K562 (cell line): ENCODE data around the gene RRAGD. TPM values are rescaled to one million over a fixed set of nuclear protein-coding genes. Genes with fewer than 3 reads are reported as not detected.

Source experiments
- ATAC-seq: fragments of 200-7000 bp; cut with Tn5 transposase; 3 replicates; pipeline ENCODE4 v1.9.1; 2020; ENCODE audit warnings: moderate library complexity
- BruUV-seq: library from RNA; stranded (reverse); fragments of 400-500 nt; replicated peaks from 2 replicates; lab custom pipeline; 2021; lab: Mats Ljungman, UMichigan
- CTCF ChIA-PET: fragments of 300-600 bp; formaldehyde crosslinking; extraction: SDS; loops from one replicate; lab custom pipeline; 2021; ENCODE audit warnings: low intra/inter-chr PET ratio; lab: Yijun Ruan, JAX
- POLR2A ChIA-PET: fragments of 300-600, 350-650 bp; sonication (Branson Sonifier 250); formaldehyde crosslinking; extraction: SDS; loops from one replicate; lab custom pipeline; 2021; ENCODE audit warnings: antibody characterized with exemption, inconsistent platforms; lab: Yijun Ruan, JAX
- DNase-seq, 4 experiments: peaks; one replicate each; pipeline versions ENCODE4 v3.0.0 to v3.0.0-alpha.2; 2011 to 2018; ENCODE audit warnings: low spot score in 3 of 4, mixed read lengths in 3 of 4; ENCODE audit errors: extremely low read depth in 1 of 4
- FAIRE-seq: peaks from 2 replicates; lab custom pipeline; 2011; peaks lifted over from hg19 to GRCh38; lab: Jason Lieb, UNC
- H2AFZ ChIP-seq: 2 replicates; pipeline ENCODE4 v1.6.0; 2011; ENCODE audit warnings: low read depth, low read length, control low read depth, inconsistent platforms
- H3K27ac ChIP-seq: fragments of 200-600 bp; 3 replicates; pipeline ENCODE4 v1.8.0; 2011; ENCODE audit warnings: low read depth, mild to moderate bottlenecking, control low read depth, inconsistent platforms, low read length, moderate library complexity, mixed read lengths; ENCODE audit errors: extremely low read depth
- H3K27me3 ChIP-seq, 2 experiments: fragments of 300-600 bp in 1 of 2; 2 replicates in 1 of 2; 3 replicates in 1 of 2; pipeline versions ENCODE4 v1.6.0 to v1.8.0; 2011; ENCODE audit warnings: inconsistent platforms in 2 of 2, low read length in 2 of 2, mild to moderate bottlenecking in 1 of 2, mixed read lengths in 1 of 2, moderate library complexity in 1 of 2; ENCODE audit not compliant: control insufficient read depth in 2 of 2, insufficient read depth in 2 of 2
- H3K36me3 ChIP-seq: fragments of 300-600 bp; 3 replicates; pipeline ENCODE4 v1.8.0; 2011; ENCODE audit warnings: mild to moderate bottlenecking, low read length, inconsistent platforms; ENCODE audit not compliant: control insufficient read depth, insufficient read depth
- H3K4me1 ChIP-seq, 2 experiments: fragments of 200-600 bp in 1 of 2; replicated peaks in 1 of 2; 2 replicates in 1 of 2; 3 replicates in 1 of 2; pipeline versions ENCODE4 v1.5.1 to v1.8.0; 2011; ENCODE audit warnings: inconsistent platforms in 2 of 2, low read length in 2 of 2, mild to moderate bottlenecking in 1 of 2, mixed read lengths in 1 of 2, moderate library complexity in 1 of 2; ENCODE audit not compliant: control insufficient read depth in 2 of 2, insufficient read depth in 2 of 2
- H3K4me2 ChIP-seq: 2 replicates; pipeline ENCODE4 v1.6.1; 2011; ENCODE audit warnings: low read length, control low read depth, inconsistent platforms, mixed read lengths; ENCODE audit not compliant: insufficient read depth
- H3K4me3 ChIP-seq: fragments of 200-600 bp; sonication (generic), shearing (Covaris generic); 2 replicates; pipeline ENCODE4 v1.5.1; 2016; ENCODE audit warnings: control low read depth, inconsistent platforms
- H3K79me2 ChIP-seq: fragments of 200-600 bp; 3 replicates; pipeline ENCODE4 v1.8.0; 2011; ENCODE audit warnings: low read length, inconsistent platforms; ENCODE audit not compliant: control insufficient read depth, insufficient read depth
- H3K9ac ChIP-seq, 2 experiments: 2 replicates each; pipeline versions ENCODE4 v1.6.0 to v1.6.1; 2011; ENCODE audit warnings: low read depth in 2 of 2, low read length in 2 of 2, control low read depth in 1 of 2, inconsistent platforms in 1 of 2, mild to moderate bottlenecking in 1 of 2, mixed read lengths in 1 of 2; ENCODE audit not compliant: insufficient read depth in 1 of 2
- H3K9me1 ChIP-seq: one replicate; pipeline ENCODE4 v1.6.0; 2011; ENCODE audit warnings: inconsistent platforms, mild to moderate bottlenecking, low read length, moderate library complexity; ENCODE audit not compliant: control insufficient read depth, insufficient read depth
- H3K9me3 ChIP-seq: replicated peaks from 2 replicates; pipeline ENCODE4 v1.5.1; 2011; ENCODE audit warnings: low read depth, low read length, inconsistent platforms; ENCODE audit not compliant: control insufficient read depth, insufficient read depth
- H4K20me1 ChIP-seq: replicated peaks from 2 replicates; pipeline ENCODE4 v1.6.1; 2011; ENCODE audit warnings: low read length, inconsistent platforms, mixed read lengths; ENCODE audit not compliant: control insufficient read depth, insufficient read depth
- CBFA2T2 ChIP-seq: fragments of 450-650 bp; conservative IDR thresholded peaks from 2 replicates; pipeline ENCODE4 v1.6.1; 2017; ENCODE audit warnings: mild to moderate bottlenecking
- CBX2 ChIP-seq: fragments of 200-600 bp; sonication (generic); IDR thresholded peaks from one replicate; pipeline ENCODE4 v1.6.1; 2012; ENCODE audit warnings: mild to moderate bottlenecking, low read length, inconsistent platforms; ENCODE audit not compliant: insufficient read depth, poor library complexity, severe bottlenecking
- EGR1 ChIP-seq: fragments of 450-650 bp; conservative IDR thresholded peaks from 2 replicates; pipeline ENCODE4 v1.6.1; 2017; ENCODE audit warnings: mild to moderate bottlenecking
- ETV5 ChIP-seq: sonication (generic); formaldehyde crosslinking; IDR thresholded peaks from 2 replicates; pipeline ENCODE4 v1.4.0; 2020; ENCODE audit warnings: low read depth, mild to moderate bottlenecking, missing genetic modification reagents
- KLF1 ChIP-seq: fragments of 450-650 bp; IDR thresholded peaks from 2 replicates; pipeline ENCODE4 v1.6.1; 2016; ENCODE audit warnings: missing genetic modification characterization, missing compliant biosample characterization
- MECOM ChIP-seq: fragments of 250-450 bp; sonication (Bioruptor Pico); IDR thresholded peaks from 2 replicates; pipeline ENCODE4 v1.8.0; 2022; ENCODE audit warnings: inconsistent platforms
- PHF8 ChIP-seq: fragments of 200-600 bp; sonication (generic); IDR thresholded peaks from 2 replicates; pipeline ENCODE4 v1.6.1; 2012; ENCODE audit warnings: mixed run types, mild to moderate bottlenecking, inconsistent platforms, low read length, moderate library complexity, borderline replicate concordance
- RBM14 ChIP-seq: fragments of 200-400 bp; formaldehyde crosslinking; IDR thresholded peaks from 2 replicates; pipeline ENCODE4 v1.6.1; 2018; ENCODE audit warnings: low read depth, mild to moderate bottlenecking, low read length, moderate library complexity, borderline replicate concordance; ENCODE audit not compliant: insufficient read depth
- SMC3 ChIP-seq: conservative IDR thresholded peaks from 2 replicates; pipeline ENCODE4 v1.6.1; 2011; ENCODE audit warnings: low read depth, low read length, improper control_type of control experiment; ENCODE audit not compliant: insufficient read depth
- TFAM ChIP-seq: fragments of 250-450 bp; sonication (Bioruptor Pico); conservative IDR thresholded peaks from 2 replicates; pipeline ENCODE4 v1.5.0; 2021; ENCODE audit warnings: mild to moderate bottlenecking, moderate library complexity
- ZBTB9 ChIP-seq: fragments of 450-650 bp; formaldehyde crosslinking; IDR thresholded peaks from 2 replicates; pipeline ENCODE4 v1.4.0; 2020; ENCODE audit warnings: mild to moderate bottlenecking, moderate library complexity
- WGBS: fragments of 100-300 bp; shearing (Covaris generic); methylation state at CpG from one replicate; pipeline ENCODE4 v1.1.6; 2016; ENCODE audit warnings: low coverage, mixed read lengths; ENCODE audit not compliant: insufficient coverage; ENCODE audit errors: missing lambda C conversion rate; 5-methylcytosine and 5-hydroxymethylcytosine counted together
- in situ Hi-C: fragments of 300-500 bp; cut with MboI; formaldehyde crosslinking; loops from 4 replicates; pipeline ENCODE4 v1.15.0; 2018; ENCODE audit warnings: inconsistent platforms, mixed read lengths
- intact Hi-C: fragments of 100-400 bp; cut with micrococcal nuclease; formaldehyde crosslinking; loops from 2 replicates; pipeline ENCODE4 v1.14.2; 2022
- polyA plus RNA-seq, 8 experiments: library from polyadenylated mRNA; depleted of rRNA in 4 of 8; stranded (reverse) in 5 of 8; unstranded in 3 of 8; fragments of >200 nt; fragmentation: Nextera tagmentation in 2 of 8; fragmentation: Illumina TruSeq in 1 of 8; extraction: Ambion mirVana in 2 of 8; extraction: Trizol in 1 of 8; gene quantifications; 2 replicates each; pipeline versions ENCODE4 v1.2.1 to v1.2.3, GENCODE V29; 2011 to 2014; ENCODE audit warnings: inconsistent platforms in 1 of 8, missing spikeins in 1 of 8
- total RNA-seq, 7 experiments: library from RNA; depleted of rRNA in 6 of 7; stranded (reverse); fragments of >200 nt in 6 of 7; fragmentation: Illumina TruSeq in 2 of 7; extraction: Trizol in 2 of 7; gene quantifications; 2 replicates each; pipeline versions ENCODE4 v1.2.1 to v1.2.3, GENCODE V29; 2011 to 2021; ENCODE audit warnings: low replicate concordance in 1 of 7
- TF ChIP-seq, protein P1 (sequence below): sonication (generic); formaldehyde crosslinking; IDR thresholded peaks from 2 replicates; pipeline ENCODE4 v1.9.0; 2022; ENCODE audit warnings: mild to moderate bottlenecking, missing genetic modification reagents
- TF ChIP-seq, protein P2 (sequence below): fragments of 250-450 bp; sonication (Bioruptor Pico); IDR thresholded peaks from 2 replicates; pipeline ENCODE4 v1.6.1; 2021; ENCODE audit warnings: mild to moderate bottlenecking

The RRAGD gene
- total and polyA plus RNA-seq, 9 of the 15 experiments (the other 6 are each of a cell fraction or from before 2014, with no cell fraction given): 0.03 to 0.07 (median 0.04) TPM; not detected in 6

GRCh38 chr6:89433252-89434149 lies 21.4 kb upstream of the RRAGD start:
- BruUV-seq: no TSS peak
- Histone ChIP-seq H3K27ac (no peak overlapping the region), H3K4me2 (peak overlapping the region; percentile 60; the same call in 1 of the 2 replicates), H3K4me1 (peaks cover 5 to 13% of the 10 kb centered on the region in 2 experiments; a peak in 3 of 5 replicates), H3K9ac (peak overlapping the region in 1 of 2 experiments; percentile 83; a peak in 2 of 4 replicates), H3K9me3 (no peaks in the 10 kb centered on the region), H4K20me1 (0 out of 2 replicates have a peak, but pooled peaks cover 8% of the 10 kb centered on the region), H3K4me3 (peak overlapping the region; percentile 45), H3K79me2 (no peaks in the 10 kb centered on the region), H3K36me3 (no peaks in the 10 kb centered on the region), H3K27me3 (peaks cover 19 to 30% of the 10 kb centered on the region in 2 experiments), H3K9me1 (no peaks in the 10 kb centered on the region), H2AFZ (no peak overlapping the region)
- POLR2A ChIA-PET: interaction anchor here (0.6 to 0.7 kb wide), 2 partner anchors 277 to 1245 kb away, joined by 3 read pairs; no protein-coding TSS in a partner anchor
- in situ Hi-C loops (loop anchor here (5.0 kb wide), 1 partner anchor 179 kb away; no protein-coding TSS in a partner anchor), intact Hi-C loops (loop anchor here (1.0 to 5.0 kb wide), 3 partner anchors 121 to 177 kb away; no protein-coding TSS in a partner anchor)
- ATAC-seq (no peak), DNase-seq (peak in 3 of 4 experiments; percentile 11 to 15 (median 12)), FAIRE-seq (no peak)
- WGBS: 9% methylated on average over 26 of the region's 80 CpGs
- CTCF ChIA-PET: interaction anchor here (0.6 to 1.6 kb wide), 2 partner anchors 176 to 433 kb away, joined by 3 to 12 read pairs; no protein-coding TSS in a partner anchor
- TF ChIP-seq CBX2: no peak
- TF ChIP-seq CBFA2T2: 0 out of 2 replicates have a peak, but pooled peaks have one; percentile 4
- TF ChIP-seq TFAM (CRISPR knock-in tag): no peak
- TF ChIP-seq, protein P1, sequence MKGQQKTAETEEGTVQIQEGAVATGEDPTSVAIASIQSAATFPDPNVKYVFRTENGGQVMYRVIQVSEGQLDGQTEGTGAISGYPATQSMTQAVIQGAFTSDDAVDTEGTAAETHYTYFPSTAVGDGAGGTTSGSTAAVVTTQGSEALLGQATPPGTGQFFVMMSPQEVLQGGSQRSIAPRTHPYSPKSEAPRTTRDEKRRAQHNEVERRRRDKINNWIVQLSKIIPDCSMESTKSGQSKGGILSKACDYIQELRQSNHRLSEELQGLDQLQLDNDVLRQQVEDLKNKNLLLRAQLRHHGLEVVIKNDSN: peak; percentile 75
- TF ChIP-seq, protein P2, sequence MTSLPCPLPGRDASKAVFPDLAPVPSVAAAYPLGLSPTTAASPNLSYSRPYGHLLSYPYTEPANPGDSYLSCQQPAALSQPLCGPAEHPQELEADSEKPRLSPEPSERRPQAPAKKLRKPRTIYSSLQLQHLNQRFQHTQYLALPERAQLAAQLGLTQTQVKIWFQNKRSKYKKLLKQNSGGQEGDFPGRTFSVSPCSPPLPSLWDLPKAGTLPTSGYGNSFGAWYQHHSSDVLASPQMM: no peak
- peak; percentile 21; the same call in 1 of the 2 replicates for TF ChIP-seq PHF8
- TF ChIP-seq EGR1: no peak
- 0 out of 2 replicates have a peak, but pooled peaks have one; percentile 43 for TF ChIP-seq RBM14
- no peak for TF ChIP-seq SMC3
- no peak for TF ChIP-seq KLF1 (tag)
- 0 out of 2 replicates have a peak, but pooled peaks have one; percentile 4 for TF ChIP-seq ZBTB9
- no peak for TF ChIP-seq MECOM (CRISPR knock-in tag)
- no peak for TF ChIP-seq ETV5
